NCI-H524 (cell line): ENCODE measurements around the gene UFSP2.

Source experiments
- DNase-seq, 2 experiments: peaks; one replicate each; lab custom pipeline; 2025; lab: John Stamatoyannopoulos, UW

The UFSP2 gene

GRCh38 chr4:185352741-185353140 is 73.0 kb downstream of the UFSP2 start:
- no peak for DNase-seq

DNA sequence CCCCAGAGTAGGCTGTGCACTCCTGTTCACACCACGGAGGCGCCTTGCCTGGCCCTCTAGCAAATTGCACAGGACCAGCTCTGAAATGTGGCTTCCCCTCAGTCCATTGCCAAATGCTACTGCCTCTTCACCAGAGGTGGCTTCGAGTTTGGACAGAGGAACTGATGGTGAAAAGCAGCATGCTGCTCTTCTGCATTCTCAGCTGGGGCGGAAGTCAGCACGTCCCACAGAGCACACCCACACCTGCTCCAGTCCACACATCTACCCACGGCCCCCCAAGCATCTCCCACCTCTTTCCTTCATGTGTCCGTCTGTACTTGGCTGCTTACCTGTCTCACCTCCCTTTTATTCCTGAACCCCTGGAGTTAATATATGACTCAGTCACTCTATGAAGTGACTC is 73.6 kb downstream of the UFSP2 start:
- no peak for DNase-seq

GRCh38 chr4:185351691-185352090 is 74.1 kb downstream of the UFSP2 start:
- no peak for DNase-seq
